A549 treated with ZK216348 at 1 μM for 4 hours (cell line): ENCODE data around the gene SCGB3A1. TPM values are rescaled to one million over a fixed set of nuclear protein-coding genes. Genes with fewer than 3 reads are reported as not detected.

ENCODE experiments used
- total RNA-seq: library from RNA; stranded (reverse); fragments of 200-300 nt; extraction: Qiagen RNA extraction; gene quantifications from 5 replicates; pipeline ENCODE4 v1.2.3, GENCODE V29; 2022; ENCODE audit warnings: low read depth

SCGB3A1 gene, protein sequence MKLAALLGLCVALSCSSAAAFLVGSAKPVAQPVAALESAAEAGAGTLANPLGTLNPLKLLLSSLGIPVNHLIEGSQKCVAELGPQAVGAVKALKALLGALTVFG
- total RNA-seq: not detected in 5 replicates

DNA sequence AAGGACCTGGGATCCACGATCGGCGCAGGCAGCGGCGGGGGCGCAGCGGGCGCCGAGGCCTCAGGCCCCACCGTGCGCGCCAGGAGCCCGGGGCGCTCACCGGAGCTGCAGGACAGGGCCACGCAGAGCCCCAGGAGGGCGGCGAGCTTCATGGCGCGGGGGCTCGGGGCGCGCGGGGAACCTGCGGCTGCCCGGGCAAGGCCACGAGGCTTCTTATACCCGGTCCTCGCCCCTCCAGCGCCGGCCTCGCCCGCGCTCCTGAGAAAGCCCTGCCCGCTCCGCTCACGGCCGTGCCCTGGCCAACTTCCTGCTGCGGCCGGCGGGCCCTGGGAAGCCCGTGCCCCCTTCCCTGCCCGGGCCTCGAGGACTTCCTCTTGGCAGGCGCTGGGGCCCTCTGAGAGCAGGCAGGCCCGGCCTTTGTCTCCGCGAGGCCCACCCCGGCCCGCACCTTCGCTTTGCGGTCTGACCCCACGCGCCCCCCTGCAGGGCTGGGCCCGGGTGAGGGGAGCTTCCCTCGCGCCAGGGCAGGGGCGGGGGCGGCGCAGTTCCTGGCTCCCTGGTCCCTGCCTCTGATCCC, at the start of gene SCGB3A1:
TSS of gene SCGB3A1 (minus strand) at position 189 of the 577 bp plus-strand sequence. CDS start at position 152, 37 bp downstream.

Other genes starting within 250 kb of the SCGB3A1 start
- 41.3 to 62.8 TPM (median 57.6 TPM) in 5 replicates for gene GFPT2, start 238.2 kb downstream of the SCGB3A1 start, total RNA-seq
- gene CNOT6, start 97.1 kb downstream of the SCGB3A1 start, total RNA-seq: 17.2 to 23.2 TPM (median 22.1 TPM) in 5 replicates
- 2.0 to 4.8 TPM (median 3.7 TPM) in 5 replicates for gene FLT4, start 58.1 kb upstream of the SCGB3A1 start, total RNA-seq
- gene OR2Y1, start 148.6 kb upstream of the SCGB3A1 start, total RNA-seq: not detected in 5 replicates
- gene MGAT1, start 211.3 kb upstream of the SCGB3A1 start, total RNA-seq: 62.1 to 94.2 TPM (median 87.7 TPM) in 5 replicates